ENCODE data around the gene LCE6A.

- no peak for TF ChIP-seq CTCF (IDR thresholded peaks at IDR 0.05; ENCODE audit: low read depth, low read length, missing input control)
- TF ChIP-seq REST (IDR thresholded peaks at IDR 0.05): no peak
- TF ChIP-seq SP1 (IDR thresholded peaks at IDR 0.05): no peak
Measured at GRCh38 chr1:152873495-152873894, 30.8 kb downstream of the LCE6A start.

Data from liver (tissue), 3 donors.